K562 (cell line): ENCODE data around the gene KCNAB2.

Experiments used
- CREB1 ChIP-seq, 2 experiments: sonication (generic) in 1 of 2; formaldehyde crosslinking in 1 of 2; IDR thresholded peaks; 2 replicates each; pipeline versions ENCODE4 v1.6.1 to v1.8.0; 2012 to 2022; ENCODE audit warnings: inconsistent platforms in 1 of 2, mild to moderate bottlenecking in 1 of 2, missing genetic modification reagents in 1 of 2, moderate library complexity in 1 of 2
- JUND ChIP-seq, 2 experiments: IDR thresholded peaks; 2 replicates in 1 of 2; 3 replicates in 1 of 2; pipeline ENCODE4 v1.6.1; 2011; ENCODE audit warnings: borderline replicate concordance in 2 of 2, low read depth in 2 of 2, low read length in 2 of 2, improper control_type of control experiment in 1 of 2, missing biosample characterization in 1 of 2, missing genetic modification characterization in 1 of 2, missing genetic modification reagents in 1 of 2
- MCM3 ChIP-seq: fragments of 450-650 bp; IDR thresholded peaks from 2 replicates; pipeline ENCODE4 v1.6.1; 2016
- PHF21A ChIP-seq: fragments of 450-650 bp; IDR thresholded peaks from 2 replicates; pipeline ENCODE4 v1.6.1; 2017; ENCODE audit warnings: low read depth, borderline replicate concordance
- POLR2A ChIP-seq: fragments of 450-650 bp; conservative IDR thresholded peaks from 2 replicates; pipeline ENCODE4 v1.6.1; 2016
- SIN3A ChIP-seq, 2 experiments: fragments of 150-350 bp in 1 of 2; IDR thresholded peaks; 2 replicates each; pipeline ENCODE4 v1.6.1; 2011 to 2016; ENCODE audit warnings: borderline replicate concordance in 2 of 2, low read depth in 2 of 2, low read length in 2 of 2, mild to moderate bottlenecking in 2 of 2, moderate library complexity in 2 of 2; ENCODE audit not compliant: control insufficient read depth in 1 of 2
- SP1 ChIP-seq: sonication (generic); formaldehyde crosslinking; IDR thresholded peaks from 2 replicates; pipeline ENCODE4 v1.8.1; 2022; ENCODE audit warnings: mild to moderate bottlenecking, missing genetic modification reagents
- ZNF143 ChIP-seq: sonication (generic); formaldehyde crosslinking; IDR thresholded peaks from 2 replicates; pipeline ENCODE4 v1.9.0; 2022; ENCODE audit warnings: mild to moderate bottlenecking, missing genetic modification reagents
- ZNF274 ChIP-seq: IDR thresholded peaks from 2 replicates; pipeline ENCODE4 v1.6.1; 2011; ENCODE audit warnings: low read depth, mild to moderate bottlenecking, low read length, moderate library complexity, borderline replicate concordance
- TF ChIP-seq, protein P1 (sequence below): fragments of 250-450 bp; sonication (Bioruptor Pico); IDR thresholded peaks from 2 replicates; pipeline ENCODE4 v1.4.0; 2020; ENCODE audit warnings: mild to moderate bottlenecking, moderate library complexity, borderline replicate concordance
- TF ChIP-seq, protein P2 (sequence below), 3 experiments: IDR thresholded peaks in 2 of 3; conservative IDR thresholded peaks in 1 of 3; 2 replicates each; pipeline ENCODE4 v1.5.1; 2011 to 2012; ENCODE audit warnings: low read length in 3 of 3, mild to moderate bottlenecking in 3 of 3, control low read depth in 2 of 3, improper control_type of control experiment in 1 of 3, inconsistent platforms in 1 of 3, low read depth in 1 of 3, mixed read lengths in 1 of 3, moderate library complexity in 1 of 3; ENCODE audit not compliant: insufficient read depth in 2 of 3
- TF ChIP-seq, protein P3 (sequence below): fragments of 450-650 bp; IDR thresholded peaks from 2 replicates; pipeline ENCODE4 v1.6.1; 2016; ENCODE audit warnings: low read depth

DNA sequence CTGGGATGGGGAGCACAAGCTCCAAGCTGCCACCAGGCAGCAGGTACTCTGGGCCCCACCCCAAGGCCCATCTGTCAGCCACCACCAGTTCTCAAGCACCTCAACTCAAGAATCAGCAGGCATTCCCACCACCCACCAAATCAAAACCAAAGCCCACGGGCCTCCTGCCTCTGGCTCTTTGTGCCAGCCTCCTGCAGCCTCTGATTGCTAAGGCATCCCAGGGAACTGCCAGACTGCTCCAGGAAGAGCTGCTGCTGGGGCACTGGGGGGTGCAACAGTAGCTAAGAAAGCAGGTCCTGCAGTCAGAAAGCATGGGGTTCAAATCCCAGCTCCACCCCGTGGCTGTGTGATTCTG lies 99.7 kb downstream of the KCNAB2 start:
- no peak for TF ChIP-seq ZNF274
- TF ChIP-seq, protein P1, sequence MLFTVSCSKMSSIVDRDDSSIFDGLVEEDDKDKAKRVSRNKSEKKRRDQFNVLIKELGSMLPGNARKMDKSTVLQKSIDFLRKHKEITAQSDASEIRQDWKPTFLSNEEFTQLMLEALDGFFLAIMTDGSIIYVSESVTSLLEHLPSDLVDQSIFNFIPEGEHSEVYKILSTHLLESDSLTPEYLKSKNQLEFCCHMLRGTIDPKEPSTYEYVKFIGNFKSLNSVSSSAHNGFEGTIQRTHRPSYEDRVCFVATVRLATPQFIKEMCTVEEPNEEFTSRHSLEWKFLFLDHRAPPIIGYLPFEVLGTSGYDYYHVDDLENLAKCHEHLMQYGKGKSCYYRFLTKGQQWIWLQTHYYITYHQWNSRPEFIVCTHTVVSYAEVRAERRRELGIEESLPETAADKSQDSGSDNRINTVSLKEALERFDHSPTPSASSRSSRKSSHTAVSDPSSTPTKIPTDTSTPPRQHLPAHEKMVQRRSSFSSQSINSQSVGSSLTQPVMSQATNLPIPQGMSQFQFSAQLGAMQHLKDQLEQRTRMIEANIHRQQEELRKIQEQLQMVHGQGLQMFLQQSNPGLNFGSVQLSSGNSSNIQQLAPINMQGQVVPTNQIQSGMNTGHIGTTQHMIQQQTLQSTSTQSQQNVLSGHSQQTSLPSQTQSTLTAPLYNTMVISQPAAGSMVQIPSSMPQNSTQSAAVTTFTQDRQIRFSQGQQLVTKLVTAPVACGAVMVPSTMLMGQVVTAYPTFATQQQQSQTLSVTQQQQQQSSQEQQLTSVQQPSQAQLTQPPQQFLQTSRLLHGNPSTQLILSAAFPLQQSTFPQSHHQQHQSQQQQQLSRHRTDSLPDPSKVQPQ (CRISPR knock-in tag), result no peak
- TF ChIP-seq, protein P2, sequence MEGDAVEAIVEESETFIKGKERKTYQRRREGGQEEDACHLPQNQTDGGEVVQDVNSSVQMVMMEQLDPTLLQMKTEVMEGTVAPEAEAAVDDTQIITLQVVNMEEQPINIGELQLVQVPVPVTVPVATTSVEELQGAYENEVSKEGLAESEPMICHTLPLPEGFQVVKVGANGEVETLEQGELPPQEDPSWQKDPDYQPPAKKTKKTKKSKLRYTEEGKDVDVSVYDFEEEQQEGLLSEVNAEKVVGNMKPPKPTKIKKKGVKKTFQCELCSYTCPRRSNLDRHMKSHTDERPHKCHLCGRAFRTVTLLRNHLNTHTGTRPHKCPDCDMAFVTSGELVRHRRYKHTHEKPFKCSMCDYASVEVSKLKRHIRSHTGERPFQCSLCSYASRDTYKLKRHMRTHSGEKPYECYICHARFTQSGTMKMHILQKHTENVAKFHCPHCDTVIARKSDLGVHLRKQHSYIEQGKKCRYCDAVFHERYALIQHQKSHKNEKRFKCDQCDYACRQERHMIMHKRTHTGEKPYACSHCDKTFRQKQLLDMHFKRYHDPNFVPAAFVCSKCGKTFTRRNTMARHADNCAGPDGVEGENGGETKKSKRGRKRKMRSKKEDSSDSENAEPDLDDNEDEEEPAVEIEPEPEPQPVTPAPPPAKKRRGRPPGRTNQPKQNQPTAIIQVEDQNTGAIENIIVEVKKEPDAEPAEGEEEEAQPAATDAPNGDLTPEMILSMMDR (IDR thresholded peaks at IDR 0.05 in 2 of 3, conservative IDR thresholded peaks at IDR 0.05 in 1 of 3; ENCODE audit: insufficient read depth in 2 of 3, low read depth in 1 of 3, low read length in 3 of 3), result no peak
- TF ChIP-seq JUND (IDR thresholded peaks at IDR 0.05; ENCODE audit: borderline replicate concordance, low read depth, low read length), result no peak
- TF ChIP-seq JUND (tag; IDR thresholded peaks at IDR 0.05; ENCODE audit: borderline replicate concordance, low read depth, low read length), result no peak
- TF ChIP-seq ZNF143, result no peak
- TF ChIP-seq MCM3, result no peak
- TF ChIP-seq POLR2A, result no peak
- no peak for TF ChIP-seq SIN3A (IDR thresholded peaks at IDR 0.05; ENCODE audit: borderline replicate concordance in 2 of 2, control insufficient read depth in 1 of 2, low read depth in 2 of 2, low read length in 2 of 2)
- TF ChIP-seq, protein P3, sequence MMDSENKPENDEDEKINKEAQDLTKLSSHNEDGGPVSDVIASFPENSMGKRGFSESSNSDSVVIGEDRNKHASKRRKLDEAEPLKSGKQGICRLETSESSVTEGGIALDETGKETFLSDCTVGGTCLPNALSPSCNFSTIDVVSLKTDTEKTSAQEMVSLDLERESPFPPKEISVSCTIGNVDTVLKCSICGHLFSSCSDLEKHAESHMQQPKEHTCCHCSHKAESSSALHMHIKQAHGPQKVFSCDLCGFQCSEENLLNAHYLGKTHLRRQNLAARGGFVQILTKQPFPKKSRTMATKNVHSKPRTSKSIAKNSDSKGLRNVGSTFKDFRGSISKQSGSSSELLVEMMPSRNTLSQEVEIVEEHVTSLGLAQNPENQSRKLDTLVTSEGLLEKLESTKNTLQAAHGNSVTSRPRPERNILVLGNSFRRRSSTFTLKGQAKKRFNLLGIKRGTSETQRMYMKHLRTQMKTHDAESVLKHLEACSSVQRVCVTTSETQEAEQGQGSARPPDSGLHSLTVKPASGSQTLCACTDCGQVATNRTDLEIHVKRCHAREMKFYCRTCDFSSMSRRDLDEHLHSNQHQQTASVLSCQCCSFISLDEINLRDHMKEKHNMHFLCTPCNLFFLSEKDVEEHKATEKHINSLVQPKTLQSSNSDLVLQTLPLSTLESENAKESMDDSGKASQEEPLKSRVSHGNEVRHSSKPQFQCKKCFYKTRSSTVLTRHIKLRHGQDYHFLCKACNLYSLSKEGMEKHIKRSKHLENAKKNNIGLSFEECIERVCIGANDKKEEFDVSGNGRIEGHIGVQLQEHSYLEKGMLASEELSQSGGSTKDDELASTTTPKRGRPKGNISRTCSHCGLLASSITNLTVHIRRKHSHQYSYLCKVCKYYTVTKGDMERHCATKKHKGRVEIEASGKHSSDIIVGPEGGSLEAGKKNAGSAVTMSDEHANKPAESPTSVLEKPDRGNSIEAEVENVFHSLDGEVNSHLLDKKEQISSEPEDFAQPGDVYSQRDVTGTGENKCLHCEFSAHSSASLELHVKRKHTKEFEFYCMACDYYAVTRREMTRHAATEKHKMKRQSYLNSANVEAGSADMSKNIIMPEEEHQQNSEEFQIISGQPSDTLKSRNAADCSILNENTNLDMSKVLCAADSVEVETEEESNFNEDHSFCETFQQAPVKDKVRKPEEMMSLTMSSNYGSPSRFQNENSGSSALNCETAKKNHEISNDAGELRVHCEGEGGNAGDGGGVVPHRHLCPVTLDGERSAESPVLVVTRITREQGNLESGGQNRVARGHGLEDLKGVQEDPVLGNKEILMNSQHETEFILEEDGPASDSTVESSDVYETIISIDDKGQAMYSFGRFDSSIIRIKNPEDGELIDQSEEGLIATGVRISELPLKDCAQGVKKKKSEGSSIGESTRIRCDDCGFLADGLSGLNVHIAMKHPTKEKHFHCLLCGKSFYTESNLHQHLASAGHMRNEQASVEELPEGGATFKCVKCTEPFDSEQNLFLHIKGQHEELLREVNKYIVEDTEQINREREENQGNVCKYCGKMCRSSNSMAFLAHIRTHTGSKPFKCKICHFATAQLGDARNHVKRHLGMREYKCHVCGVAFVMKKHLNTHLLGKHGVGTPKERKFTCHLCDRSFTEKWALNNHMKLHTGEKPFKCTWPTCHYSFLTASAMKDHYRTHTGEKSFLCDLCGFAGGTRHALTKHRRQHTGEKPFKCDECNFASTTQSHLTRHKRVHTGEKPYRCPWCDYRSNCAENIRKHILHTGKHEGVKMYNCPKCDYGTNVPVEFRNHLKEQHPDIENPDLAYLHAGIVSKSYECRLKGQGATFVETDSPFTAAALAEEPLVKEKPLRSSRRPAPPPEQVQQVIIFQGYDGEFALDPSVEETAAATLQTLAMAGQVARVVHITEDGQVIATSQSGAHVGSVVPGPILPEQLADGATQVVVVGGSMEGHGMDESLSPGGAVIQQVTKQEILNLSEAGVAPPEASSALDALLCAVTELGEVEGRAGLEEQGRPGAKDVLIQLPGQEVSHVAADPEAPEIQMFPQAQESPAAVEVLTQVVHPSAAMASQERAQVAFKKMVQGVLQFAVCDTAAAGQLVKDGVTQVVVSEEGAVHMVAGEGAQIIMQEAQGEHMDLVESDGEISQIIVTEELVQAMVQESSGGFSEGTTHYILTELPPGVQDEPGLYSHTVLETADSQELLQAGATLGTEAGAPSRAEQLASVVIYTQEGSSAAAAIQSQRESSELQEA, result no peak
- TF ChIP-seq SP1 (CRISPR knock-in tag), result no peak
- TF ChIP-seq PHF21A, result no peak
- TF ChIP-seq CREB1 (IDR thresholded peaks at IDR 0.05), result no peak
- no peak for TF ChIP-seq CREB1 (CRISPR knock-in tag; IDR thresholded peaks at IDR 0.05)
